ENCODE measurements around the gene PCDHA9.
"Not testable (repeated sequence)": the region's sequence is repeated elsewhere in the genome, so short reads cannot be mapped to it uniquely, and the experiment has no call there.

DNA sequence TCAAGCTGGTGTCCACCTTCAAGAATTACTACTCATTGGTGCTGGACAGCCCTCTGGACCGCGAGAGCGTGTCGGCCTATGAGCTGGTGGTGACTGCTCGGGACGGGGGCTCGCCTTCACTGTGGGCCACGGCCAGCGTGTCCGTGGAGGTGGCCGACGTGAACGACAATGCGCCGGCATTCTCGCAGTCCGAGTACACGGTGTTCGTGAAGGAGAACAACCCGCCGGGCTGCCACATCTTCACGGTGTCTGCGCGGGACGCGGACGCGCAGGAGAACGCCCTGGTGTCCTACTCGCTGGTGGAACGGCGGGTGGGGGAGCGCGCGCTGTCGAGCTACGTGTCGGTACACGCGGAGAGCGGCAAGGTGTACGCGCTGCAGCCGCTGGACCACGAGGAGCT lies 45.8 kb upstream of the PCDHA9 start:
- not testable (repeated sequence) for TF ChIP-seq CTCF (IDR thresholded peaks at IDR 0.05; ENCODE audit: borderline replicate concordance, extremely low read depth, low read length, poor library complexity, severe bottlenecking); EZH2 (IDR thresholded peaks at IDR 0.05; ENCODE audit: borderline replicate concordance, low read depth, low read length, severe bottlenecking)
